Stomach (tissue), 4 donors: ENCODE results near the gene LRRC7.

Source experiments
- CTCF ChIP-seq, 7 experiments: fragments of 450-650 bp in 4 of 7; fragments of 200-600 bp in 3 of 7; sonication (generic) in 3 of 7; IDR thresholded peaks; one replicate each; pipeline ENCODE4 v1.5.1; 2016 to 2019; ENCODE audit warnings: antibody characterized with exemption in 7 of 7, control low read depth in 2 of 7, mild to moderate bottlenecking in 1 of 7
- POLR2A ChIP-seq, 4 donors: fragments of 450-650 bp; IDR thresholded peaks; one replicate each; pipeline ENCODE4 v1.6.1; 2016; ENCODE audit warnings: antibody characterized with exemption in 4 of 4, control low read depth in 2 of 4, mild to moderate bottlenecking in 1 of 4, moderate library complexity in 1 of 4
- POLR2AphosphoS5 ChIP-seq, 3 donors: sonication (generic); formaldehyde crosslinking; IDR thresholded peaks; one replicate each; pipeline ENCODE4 v1.6.1; 2016; ENCODE audit warnings: antibody characterized with exemption in 3 of 3

- TF ChIP-seq CTCF (IDR thresholded peaks at IDR 0.05) (no peak), POLR2A (IDR thresholded peaks at IDR 0.05) (no peak), POLR2AphosphoS5 (IDR thresholded peaks at IDR 0.05) (no peak)
Observed at GRCh38 chr1:70042090-70042731, 474.5 kb downstream of the LRRC7 start.
